ENCODE measurements around the gene TRMO.

DNA sequence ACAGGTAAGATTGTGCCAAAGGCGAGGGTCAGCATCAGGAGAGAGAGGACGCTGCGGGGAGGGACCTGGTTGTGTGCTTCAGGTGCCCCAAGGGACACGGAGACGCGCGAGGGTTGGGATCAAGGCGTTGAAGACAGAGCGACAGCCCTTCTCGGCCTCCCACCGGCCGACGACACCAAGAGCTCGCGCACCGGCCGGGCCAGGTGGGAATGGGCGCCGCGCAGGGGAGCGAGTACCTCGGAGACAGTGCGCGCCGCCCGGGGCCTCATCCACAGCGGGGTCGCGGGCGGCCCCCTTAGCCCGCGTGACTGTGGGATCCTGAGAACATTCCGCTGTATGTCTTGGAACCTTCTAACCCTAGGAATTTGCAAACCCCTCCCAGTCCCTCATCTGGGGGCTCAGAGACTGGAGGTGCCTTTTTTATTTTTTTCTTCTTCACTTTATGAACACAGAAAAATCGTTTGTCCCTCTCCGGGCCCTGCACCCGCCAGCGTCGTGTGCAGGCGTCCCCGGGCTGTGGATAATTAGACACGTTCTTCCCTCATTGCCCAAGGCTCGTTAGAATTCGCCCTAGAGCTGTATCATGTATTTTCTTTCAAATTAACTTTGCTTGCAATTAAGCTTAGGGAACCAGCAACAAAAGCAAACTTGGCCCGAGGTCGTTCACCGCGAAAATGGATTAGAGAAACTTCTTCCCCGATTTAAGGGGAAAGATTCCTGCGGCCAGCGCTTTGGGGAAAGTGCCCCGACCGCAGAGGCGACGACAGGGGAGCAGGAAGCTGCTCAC is 64.5 kb downstream of the TRMO start:
- TF ChIP-seq, protein P1, sequence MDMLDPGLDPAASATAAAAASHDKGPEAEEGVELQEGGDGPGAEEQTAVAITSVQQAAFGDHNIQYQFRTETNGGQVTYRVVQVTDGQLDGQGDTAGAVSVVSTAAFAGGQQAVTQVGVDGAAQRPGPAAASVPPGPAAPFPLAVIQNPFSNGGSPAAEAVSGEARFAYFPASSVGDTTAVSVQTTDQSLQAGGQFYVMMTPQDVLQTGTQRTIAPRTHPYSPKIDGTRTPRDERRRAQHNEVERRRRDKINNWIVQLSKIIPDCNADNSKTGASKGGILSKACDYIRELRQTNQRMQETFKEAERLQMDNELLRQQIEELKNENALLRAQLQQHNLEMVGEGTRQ (IDR thresholded peaks at IDR 0.05; ENCODE audit: low read length), result no peak
- TF ChIP-seq POLR2A (IDR thresholded peaks at IDR 0.05; ENCODE audit: control extremely low read depth in 1 of 2, low read depth in 2 of 2, low read length in 2 of 2) (no peak), EZH2 (IDR thresholded peaks at IDR 0.05; ENCODE audit: low read depth, low read length, severe bottlenecking) (peak; percentile 88), EP300 (IDR thresholded peaks at IDR 0.05; ENCODE audit: borderline replicate concordance in 1 of 2, low read depth in 2 of 2, low read length in 2 of 2) (no peak), TAF1 (IDR thresholded peaks at IDR 0.05; ENCODE audit: low read depth, low read length) (no peak), RFX5 (IDR thresholded peaks at IDR 0.05; ENCODE audit: borderline replicate concordance, low read depth, low read length) (no peak), SP1 (IDR thresholded peaks at IDR 0.05; ENCODE audit: low read depth, low read length) (no peak), RXRA (IDR thresholded peaks at IDR 0.05; ENCODE audit: insufficient read depth, low read depth, low read length) (no peak), KDM1A (IDR thresholded peaks at IDR 0.05; ENCODE audit: borderline replicate concordance, low read length) (no peak), SP2 (IDR thresholded peaks at IDR 0.05; ENCODE audit: low read length) (no peak), SAP30 (IDR thresholded peaks at IDR 0.05; ENCODE audit: insufficient read depth, insufficient replicate concordance, low read length) (no peak)
- TF ChIP-seq, protein P2, sequence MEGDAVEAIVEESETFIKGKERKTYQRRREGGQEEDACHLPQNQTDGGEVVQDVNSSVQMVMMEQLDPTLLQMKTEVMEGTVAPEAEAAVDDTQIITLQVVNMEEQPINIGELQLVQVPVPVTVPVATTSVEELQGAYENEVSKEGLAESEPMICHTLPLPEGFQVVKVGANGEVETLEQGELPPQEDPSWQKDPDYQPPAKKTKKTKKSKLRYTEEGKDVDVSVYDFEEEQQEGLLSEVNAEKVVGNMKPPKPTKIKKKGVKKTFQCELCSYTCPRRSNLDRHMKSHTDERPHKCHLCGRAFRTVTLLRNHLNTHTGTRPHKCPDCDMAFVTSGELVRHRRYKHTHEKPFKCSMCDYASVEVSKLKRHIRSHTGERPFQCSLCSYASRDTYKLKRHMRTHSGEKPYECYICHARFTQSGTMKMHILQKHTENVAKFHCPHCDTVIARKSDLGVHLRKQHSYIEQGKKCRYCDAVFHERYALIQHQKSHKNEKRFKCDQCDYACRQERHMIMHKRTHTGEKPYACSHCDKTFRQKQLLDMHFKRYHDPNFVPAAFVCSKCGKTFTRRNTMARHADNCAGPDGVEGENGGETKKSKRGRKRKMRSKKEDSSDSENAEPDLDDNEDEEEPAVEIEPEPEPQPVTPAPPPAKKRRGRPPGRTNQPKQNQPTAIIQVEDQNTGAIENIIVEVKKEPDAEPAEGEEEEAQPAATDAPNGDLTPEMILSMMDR (IDR thresholded peaks at IDR 0.05; ENCODE audit: control extremely low read depth in 1 of 3, insufficient read depth in 1 of 3, low read depth in 1 of 3, low read length in 3 of 3), result no peak

All from H1 (cell line).